Measurements from ENCODE around the gene NOC4L. TPM values are rescaled to one million over a fixed set of nuclear protein-coding genes. Genes with fewer than 3 reads are reported as not detected.

NOC4L gene
- polyA plus RNA-seq, 1 donor (not counting 4 experiments of a cell fraction or from before 2014, with no cell fraction given) = 3.7 TPM

GRCh38 chr12:132151145-132151765 lies 7.0 kb downstream of the NOC4L start:
- Histone ChIP-seq H3K36me3 (ENCODE audit: control insufficient read depth in 2 of 2, extremely low read depth in 1 of 2, insufficient read depth in 2 of 2, low read length in 2 of 2) (peaks cover 0 to 1% of the 10 kb centered on the region in 2 experiments), H3K27me3 (ENCODE audit: control insufficient read depth, extremely low read depth, insufficient read depth, low read length) (no peaks in the 10 kb centered on the region), H3K9ac (ENCODE audit: control insufficient read depth, extremely low read depth, insufficient read depth, low read length) (no peak overlapping the region), H3K4me2 (ENCODE audit: control insufficient read depth, extremely low read depth, insufficient read depth, low read depth, low read length) (no peak overlapping the region), H2AFZ (ENCODE audit: control insufficient read depth, low read length) (no peak overlapping the region), H4K20me1 (ENCODE audit: control insufficient read depth, extremely low read depth, insufficient read depth, low read length) (no peaks in the 10 kb centered on the region), H3K9me1 (ENCODE audit: control insufficient read depth, extremely low read depth, insufficient read depth, low read length) (no peaks in the 10 kb centered on the region), H3K79me2 (ENCODE audit: control insufficient read depth, insufficient read depth, low read length) (peaks cover 3% of the 10 kb centered on the region), H3K4me3 (ENCODE audit: control insufficient read depth in 2 of 3, extremely low read depth in 1 of 3, insufficient read depth in 2 of 3, low read depth in 1 of 3, low read length in 3 of 3) (no peak overlapping the region), H3K27ac (ENCODE audit: control insufficient read depth, insufficient read depth, low read length) (no peak overlapping the region), H3K4me1 (ENCODE audit: control insufficient read depth, extremely low read depth, insufficient read depth, low read length) (no peaks in the 10 kb centered on the region), H3K9me3 (ENCODE audit: control insufficient read depth, low read depth, low read length) (peaks cover 1% of the 10 kb centered on the region)
- DNase-seq (ENCODE audit: low read depth, low spot score) = no peak
- FAIRE-seq = no peak
- TF ChIP-seq CTCF (optimal IDR thresholded peaks at IDR 0.05 in 1 of 3, IDR thresholded peaks at IDR 0.05 in 1 of 3, conservative IDR thresholded peaks at IDR 0.05 in 1 of 3; ENCODE audit: extremely low read depth in 1 of 3, insufficient read depth in 2 of 3, low read length in 3 of 3) = no peak
- TF ChIP-seq EZH2 (IDR thresholded peaks at IDR 0.05; ENCODE audit: low read length) = no peak
- dilution Hi-C loops (cut with MboI; ENCODE audit: extremely low pct_ligation_motif_present, low sequenced_read_pairs) = no loop called here

- TF ChIP-seq EZH2 (IDR thresholded peaks at IDR 0.05; ENCODE audit: low read length) = no peak
- TF ChIP-seq CTCF (optimal IDR thresholded peaks at IDR 0.05 in 1 of 3, IDR thresholded peaks at IDR 0.05 in 1 of 3, conservative IDR thresholded peaks at IDR 0.05 in 1 of 3; ENCODE audit: extremely low read depth in 1 of 3, insufficient read depth in 2 of 3, low read length in 3 of 3) = no peak
- Histone ChIP-seq H4K20me1 (ENCODE audit: control insufficient read depth, extremely low read depth, insufficient read depth, low read length) (no peaks in the 10 kb centered on the region), H3K9me3 (ENCODE audit: control insufficient read depth, low read depth, low read length) (peaks cover 8% of the 10 kb centered on the region), H3K9me1 (ENCODE audit: control insufficient read depth, extremely low read depth, insufficient read depth, low read length) (no peaks in the 10 kb centered on the region), H3K79me2 (ENCODE audit: control insufficient read depth, insufficient read depth, low read length) (peaks cover under 1% of the 10 kb centered on the region), H3K4me3 (ENCODE audit: control insufficient read depth in 2 of 3, extremely low read depth in 1 of 3, insufficient read depth in 2 of 3, low read depth in 1 of 3, low read length in 3 of 3) (no peak overlapping the region), H3K36me3 (ENCODE audit: control insufficient read depth in 2 of 2, extremely low read depth in 1 of 2, insufficient read depth in 2 of 2, low read length in 2 of 2) (peaks cover 3 to 5% of the 10 kb centered on the region in 2 experiments), H3K4me1 (ENCODE audit: control insufficient read depth, extremely low read depth, insufficient read depth, low read length) (no peaks in the 10 kb centered on the region), H3K27ac (ENCODE audit: control insufficient read depth, insufficient read depth, low read length) (no peak overlapping the region), H2AFZ (ENCODE audit: control insufficient read depth, low read length) (no peak overlapping the region), H3K4me2 (ENCODE audit: control insufficient read depth, extremely low read depth, insufficient read depth, low read depth, low read length) (no peak overlapping the region), H3K9ac (ENCODE audit: control insufficient read depth, extremely low read depth, insufficient read depth, low read length) (no peak overlapping the region), H3K27me3 (ENCODE audit: control insufficient read depth, extremely low read depth, insufficient read depth, low read length) (no peaks in the 10 kb centered on the region)
- DNase-seq (ENCODE audit: low read depth, low spot score) (no peak), FAIRE-seq (no peak)
- dilution Hi-C loops (cut with MboI; ENCODE audit: extremely low pct_ligation_motif_present, low sequenced_read_pairs) = no loop called here
Measured at GRCh38 chr12:132151766-132152410, 7.6 kb downstream of the NOC4L start.

Data from keratinocyte (primary cell).